HL-60 (cell line): ENCODE data around the gene GTF2H2.

ENCODE experiments used
- GABPA ChIP-seq: IDR thresholded peaks from 2 replicates; pipeline ENCODE4 v1.6.1; 2012; ENCODE audit warnings: low read depth
- POLR2AphosphoS5 ChIP-seq: IDR thresholded peaks from 2 replicates; pipeline ENCODE4 v1.6.1; 2012; ENCODE audit warnings: low read depth
- REST ChIP-seq: IDR thresholded peaks from 2 replicates; pipeline ENCODE4 v1.6.1; 2012; ENCODE audit warnings: low read depth; ENCODE audit not compliant: insufficient replicate concordance
- TF ChIP-seq, protein P1 (sequence below): IDR thresholded peaks from one replicate; pipeline ENCODE4 v1.5.1; 2011; ENCODE audit warnings: low read length, control low read depth, inconsistent platforms; ENCODE audit not compliant: insufficient read depth

- TF ChIP-seq GABPA: no peak
- TF ChIP-seq, protein P1, sequence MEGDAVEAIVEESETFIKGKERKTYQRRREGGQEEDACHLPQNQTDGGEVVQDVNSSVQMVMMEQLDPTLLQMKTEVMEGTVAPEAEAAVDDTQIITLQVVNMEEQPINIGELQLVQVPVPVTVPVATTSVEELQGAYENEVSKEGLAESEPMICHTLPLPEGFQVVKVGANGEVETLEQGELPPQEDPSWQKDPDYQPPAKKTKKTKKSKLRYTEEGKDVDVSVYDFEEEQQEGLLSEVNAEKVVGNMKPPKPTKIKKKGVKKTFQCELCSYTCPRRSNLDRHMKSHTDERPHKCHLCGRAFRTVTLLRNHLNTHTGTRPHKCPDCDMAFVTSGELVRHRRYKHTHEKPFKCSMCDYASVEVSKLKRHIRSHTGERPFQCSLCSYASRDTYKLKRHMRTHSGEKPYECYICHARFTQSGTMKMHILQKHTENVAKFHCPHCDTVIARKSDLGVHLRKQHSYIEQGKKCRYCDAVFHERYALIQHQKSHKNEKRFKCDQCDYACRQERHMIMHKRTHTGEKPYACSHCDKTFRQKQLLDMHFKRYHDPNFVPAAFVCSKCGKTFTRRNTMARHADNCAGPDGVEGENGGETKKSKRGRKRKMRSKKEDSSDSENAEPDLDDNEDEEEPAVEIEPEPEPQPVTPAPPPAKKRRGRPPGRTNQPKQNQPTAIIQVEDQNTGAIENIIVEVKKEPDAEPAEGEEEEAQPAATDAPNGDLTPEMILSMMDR: no peak
- TF ChIP-seq POLR2AphosphoS5: no peak
- no peak for TF ChIP-seq REST
Observed at GRCh38 chr5:71013575-71013974, 53.9 kb downstream of the GTF2H2 start.
